GM21786 (cell line): ENCODE data around the gene RALGAPA1.

Source experiments
- ATAC-seq: cut with Tn5 transposase; IDR thresholded peaks from one replicate; pipeline ENCODE4 v1.9.1; 2021; ENCODE audit not compliant: unreplicated experiment

Gene RALGAPA1

GRCh38 chr14:35553808-35554207 lies 255.3 kb downstream of the RALGAPA1 start:
- ATAC-seq: no peak

GRCh38 chr14:35551081-35551480 lies 258.0 kb downstream of the RALGAPA1 start:
- ATAC-seq: no peak

GRCh38 chr14:35549551-35549950 lies 259.5 kb downstream of the RALGAPA1 start:
- no peak for ATAC-seq

GRCh38 chr14:35543006-35543405 lies 266.1 kb downstream of the RALGAPA1 start:
- no peak for ATAC-seq

- no peak for ATAC-seq
These were observed 269.1 kb downstream of the RALGAPA1 start for GRCh38 chr14:35539969-35540368.

GRCh38 chr14:35535483-35536112 lies 273.5 kb downstream of the RALGAPA1 start:
- no peak for ATAC-seq

GRCh38 chr14:35534873-35535482 lies 274.1 kb downstream of the RALGAPA1 start:
- ATAC-seq: peak; percentile 50

GRCh38 chr14:35534208-35534872 lies 274.8 kb downstream of the RALGAPA1 start:
- ATAC-seq: no peak

GRCh38 chr14:35533357-35534207 lies 275.5 kb downstream of the RALGAPA1 start, which contains the start of gene INSM2:
Gene INSM2 (plus strand): TSS chr14:35534164. CDS start chr14:35534253, 89 bp downstream.
- ATAC-seq: peak; percentile 63

GRCh38 chr14:35532783-35533356 lies 276.2 kb downstream of the RALGAPA1 start:
- ATAC-seq: peak; percentile 9

- ATAC-seq: no peak
These were observed 276.9 kb downstream of the RALGAPA1 start for GRCh38 chr14:35531960-35532747.

GRCh38 chr14:35526962-35527361 lies 282.1 kb downstream of the RALGAPA1 start:
- no peak for ATAC-seq

- ATAC-seq: no peak
These were observed 283.4 kb downstream of the RALGAPA1 start for GRCh38 chr14:35525695-35526094.

GRCh38 chr14:35519986-35520385 lies 289.1 kb downstream of the RALGAPA1 start:
- no peak for ATAC-seq

- ATAC-seq: no peak
These were observed 293.2 kb downstream of the RALGAPA1 start for GRCh38 chr14:35515916-35516315.

- no peak for ATAC-seq
These were observed 296.3 kb downstream of the RALGAPA1 start for GRCh38 chr14:35512765-35513164.

- ATAC-seq: no peak
These were observed 299.2 kb downstream of the RALGAPA1 start for GRCh38 chr14:35509846-35510245.

GRCh38 chr14:35506927-35507326 lies 302.2 kb downstream of the RALGAPA1 start:
- ATAC-seq: no peak

- ATAC-seq: no peak
These were observed 302.6 kb downstream of the RALGAPA1 start for GRCh38 chr14:35506461-35506860.

GRCh38 chr14:35504260-35504659 lies 304.8 kb downstream of the RALGAPA1 start:
- ATAC-seq: no peak
